Measurements from ENCODE around the gene DNAAF1.

- TF ChIP-seq EP300 (IDR thresholded peaks at IDR 0.05; ENCODE audit: low read depth) (no peak), CTCF (IDR thresholded peaks at IDR 0.05) (no peak), POLR2A (IDR thresholded peaks at IDR 0.05) (no peak)
Measured at GRCh38 chr16:84184775-84185174, 39.7 kb downstream of the DNAAF1 start.

Data from transverse colon (tissue), 3 donors.